Fibroblast of gingiva (primary cell): ENCODE data around the gene TUSC2.
"Not testable (repeated sequence)": the region's sequence is repeated elsewhere in the genome, so short reads cannot be mapped to it uniquely, and the experiment has no call there.

ENCODE experiments used
- DNase-seq: peaks from one replicate; pipeline ENCODE4 v3.0.0-alpha.2; 2011; ENCODE audit warnings: low read depth

Gene TUSC2

GRCh38 chr3:50317300-50317699 lies 10.7 kb downstream of the TUSC2 start:
- DNase-seq: no peak

- no peak for DNase-seq
Measured at GRCh38 chr3:50316657-50317242, 11.3 kb downstream of the TUSC2 start.

- no peak for DNase-seq
Measured at GRCh38 chr3:50314816-50315215, 13.2 kb downstream of the TUSC2 start.

- no peak for DNase-seq
Measured at GRCh38 chr3:50314342-50314741, 13.7 kb downstream of the TUSC2 start.

- DNase-seq: not testable (repeated sequence)
Measured at GRCh38 chr3:50312041-50312440, 16.0 kb downstream of the TUSC2 start.

- no peak for DNase-seq
Measured at GRCh38 chr3:50304601-50305000, 23.4 kb downstream of the TUSC2 start.

- DNase-seq: no peak
Measured at GRCh38 chr3:50303013-50303815, 24.8 kb downstream of the TUSC2 start, which contains the start of gene HYAL1. HYAL1 (minus strand) TSS chr3:50303574; CDS start chr3:50302956, 618 bp downstream.

- DNase-seq: no peak
Measured at GRCh38 chr3:50302095-50303012, 25.7 kb downstream of the TUSC2 start.

- no peak for DNase-seq
Measured at GRCh38 chr3:50300681-50301254, 27.3 kb downstream of the TUSC2 start.

GRCh38 chr3:50299929-50300680 lies 27.9 kb downstream of the TUSC2 start:
- peak; percentile 67 for DNase-seq

GRCh38 chr3:50299638-50299928 lies 28.4 kb downstream of the TUSC2 start:
- no peak for DNase-seq

GRCh38 chr3:50298836-50299637 lies 29.0 kb downstream of the TUSC2 start, which contains the start of the genes HYAL3 and NAA80:
HYAL3 (minus strand) TSS chr3:50299405; CDS start chr3:50295602, 3,803 bp downstream.
NAA80 (minus strand) TSS chr3:50299405; CDS start chr3:50297463, 1,942 bp downstream.
- peak; percentile 100 for DNase-seq

GRCh38 chr3:50297896-50298725 lies 29.9 kb downstream of the TUSC2 start:
- DNase-seq: no peak

GRCh38 chr3:50297384-50297775 lies 30.6 kb downstream of the TUSC2 start:
- no peak for DNase-seq

- no peak for DNase-seq
Measured at GRCh38 chr3:50296721-50297383, 31.2 kb downstream of the TUSC2 start.

GRCh38 chr3:50295553-50296431 lies 32.2 kb downstream of the TUSC2 start:
- DNase-seq: no peak

GRCh38 chr3:50294492-50295403 lies 33.3 kb downstream of the TUSC2 start:
- DNase-seq: no peak
